Choroid plexus epithelial cell (primary cell): ENCODE data around the gene SLC16A14.

Experiments
- DNase-seq: peaks from one replicate; pipeline ENCODE4 v3.0.0-alpha.2; 2010; ENCODE audit warnings: low read depth
- H3K4me3 ChIP-seq: 2 replicates; pipeline ENCODE4 v1.5.1; 2011; ENCODE audit warnings: low read depth, mild to moderate bottlenecking, control low read depth, low read length, moderate library complexity
- TF ChIP-seq, protein P1 (sequence below): conservative IDR thresholded peaks from 2 replicates; pipeline ENCODE4 v1.5.1; 2011; ENCODE audit warnings: low read depth, mild to moderate bottlenecking, control low read depth, inconsistent platforms, low read length, moderate library complexity

Gene SLC16A14

DNA sequence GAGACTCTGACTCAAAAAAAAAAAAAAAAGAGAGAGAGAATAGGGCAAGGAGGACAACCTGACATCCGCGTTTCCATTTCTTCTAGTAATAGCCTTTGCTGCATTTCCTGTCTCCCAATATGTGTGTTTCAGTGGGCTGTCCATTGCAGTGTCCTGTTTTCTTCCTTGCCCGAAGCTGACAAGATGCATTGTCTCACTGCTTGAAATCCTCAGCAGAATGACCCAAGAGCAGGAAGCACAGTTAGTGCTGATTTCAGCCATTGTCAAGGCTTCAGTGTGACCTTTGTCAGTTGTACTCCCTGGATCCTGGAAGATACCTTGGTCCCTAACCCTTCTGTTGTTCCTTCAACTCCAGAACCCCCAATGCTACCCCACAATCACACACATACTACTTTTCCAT is 71.2 kb downstream of the SLC16A14 start:
- DNase-seq = no peak
- H3K4me3 ChIP-seq = no peak overlapping the region
- TF ChIP-seq, protein P1, sequence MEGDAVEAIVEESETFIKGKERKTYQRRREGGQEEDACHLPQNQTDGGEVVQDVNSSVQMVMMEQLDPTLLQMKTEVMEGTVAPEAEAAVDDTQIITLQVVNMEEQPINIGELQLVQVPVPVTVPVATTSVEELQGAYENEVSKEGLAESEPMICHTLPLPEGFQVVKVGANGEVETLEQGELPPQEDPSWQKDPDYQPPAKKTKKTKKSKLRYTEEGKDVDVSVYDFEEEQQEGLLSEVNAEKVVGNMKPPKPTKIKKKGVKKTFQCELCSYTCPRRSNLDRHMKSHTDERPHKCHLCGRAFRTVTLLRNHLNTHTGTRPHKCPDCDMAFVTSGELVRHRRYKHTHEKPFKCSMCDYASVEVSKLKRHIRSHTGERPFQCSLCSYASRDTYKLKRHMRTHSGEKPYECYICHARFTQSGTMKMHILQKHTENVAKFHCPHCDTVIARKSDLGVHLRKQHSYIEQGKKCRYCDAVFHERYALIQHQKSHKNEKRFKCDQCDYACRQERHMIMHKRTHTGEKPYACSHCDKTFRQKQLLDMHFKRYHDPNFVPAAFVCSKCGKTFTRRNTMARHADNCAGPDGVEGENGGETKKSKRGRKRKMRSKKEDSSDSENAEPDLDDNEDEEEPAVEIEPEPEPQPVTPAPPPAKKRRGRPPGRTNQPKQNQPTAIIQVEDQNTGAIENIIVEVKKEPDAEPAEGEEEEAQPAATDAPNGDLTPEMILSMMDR = no peak

DNA sequence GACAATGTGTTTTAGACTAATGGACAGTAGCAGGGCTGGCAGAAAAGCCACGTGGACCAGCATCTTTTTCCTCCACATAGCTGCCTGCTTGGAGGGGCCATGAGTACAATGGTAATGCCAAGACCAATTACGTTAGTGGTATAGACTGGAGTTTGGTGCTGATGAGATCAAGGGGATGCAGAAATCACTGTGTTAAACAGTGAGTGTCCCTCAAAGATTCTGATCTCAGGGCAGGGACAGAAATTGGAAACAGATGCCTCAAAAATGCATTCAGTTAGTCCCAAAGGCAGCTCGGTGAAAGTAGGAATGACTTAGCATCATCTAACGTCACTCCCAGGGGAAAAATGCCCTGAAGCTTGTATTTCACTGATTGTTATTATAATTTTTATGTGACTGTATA is 72.4 kb downstream of the SLC16A14 start:
- no peak for DNase-seq
- TF ChIP-seq, protein P1 = no peak
- no peak overlapping the region for H3K4me3 ChIP-seq

DNA sequence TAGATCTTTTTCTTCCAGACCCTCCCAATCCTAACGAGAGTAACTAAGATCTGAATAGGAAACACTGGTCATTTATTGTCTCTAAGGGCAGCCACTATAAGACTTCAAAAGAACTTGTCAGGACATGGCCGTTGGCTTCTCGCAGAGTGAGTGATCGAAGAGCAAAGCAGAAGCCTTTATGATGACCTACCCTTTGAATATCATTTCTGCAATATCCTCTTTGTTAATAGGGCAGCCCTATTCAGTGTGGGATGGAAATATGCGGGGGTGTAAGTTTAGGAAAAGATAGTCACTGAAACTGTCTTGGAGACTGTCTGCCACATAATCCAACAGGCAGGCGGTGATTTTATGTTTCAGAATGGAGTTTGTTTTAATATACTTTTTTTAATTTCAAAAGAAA is 75.5 kb downstream of the SLC16A14 start:
- H3K4me3 ChIP-seq = no peak overlapping the region
- TF ChIP-seq, protein P1 = no peak
- no peak for DNase-seq
